Breast epithelium (tissue), 3 donors: ENCODE data around the gene ZNF132.

Source experiments
- POLR2A ChIP-seq: fragments of 450-650 bp; IDR thresholded peaks from one replicate; pipeline ENCODE4 v1.6.1; 2016; ENCODE audit warnings: antibody characterized with exemption, mild to moderate bottlenecking, moderate library complexity
- TF ChIP-seq, protein P1 (sequence below), 3 donors: fragments of 450-650 bp; IDR thresholded peaks; one replicate each; pipeline ENCODE4 v1.5.1; 2016 to 2017; ENCODE audit warnings: antibody characterized with exemption in 3 of 3, mild to moderate bottlenecking in 3 of 3, moderate library complexity in 3 of 3

DNA sequence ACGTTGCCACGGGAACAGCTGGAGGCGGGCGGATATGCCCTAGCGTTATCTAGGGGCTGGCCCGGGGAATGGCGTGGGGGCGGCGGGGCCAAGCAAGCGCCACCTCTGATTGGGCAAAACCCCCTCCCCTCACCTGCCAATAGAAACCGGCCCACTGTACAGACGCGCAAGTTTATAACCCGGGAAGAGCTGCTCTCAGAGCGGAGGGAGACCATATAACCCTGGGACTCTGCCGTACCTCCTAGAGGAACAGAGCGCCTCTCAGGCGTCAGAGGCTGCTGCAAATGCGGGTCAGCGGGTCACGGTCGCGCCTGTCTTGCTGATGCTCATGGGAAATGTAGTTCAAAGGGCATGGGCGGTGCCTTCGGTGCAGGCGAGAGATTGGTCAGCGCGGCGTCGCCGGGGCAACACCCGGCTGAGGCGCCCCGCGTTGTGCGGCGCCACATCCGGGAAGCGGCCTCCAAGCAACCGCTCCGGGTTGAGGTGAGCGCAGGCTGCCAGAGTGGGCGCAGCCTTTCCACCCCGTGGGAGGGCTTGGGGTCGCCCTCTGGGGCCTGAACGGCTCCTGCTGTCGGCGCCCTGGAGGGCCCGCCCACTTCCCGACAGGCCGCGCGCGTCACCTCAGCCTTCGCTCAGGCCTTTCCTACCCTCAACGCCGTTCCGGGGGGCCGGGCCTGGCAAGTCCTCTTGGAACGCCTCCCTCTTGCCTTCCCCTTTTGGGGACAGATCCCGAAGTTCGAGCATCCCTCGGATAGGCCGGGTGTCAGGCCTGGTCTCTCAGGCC lies 36.0 kb upstream of the ZNF132 start, which contains the start of gene ZNF446:
- TF ChIP-seq, protein P1, sequence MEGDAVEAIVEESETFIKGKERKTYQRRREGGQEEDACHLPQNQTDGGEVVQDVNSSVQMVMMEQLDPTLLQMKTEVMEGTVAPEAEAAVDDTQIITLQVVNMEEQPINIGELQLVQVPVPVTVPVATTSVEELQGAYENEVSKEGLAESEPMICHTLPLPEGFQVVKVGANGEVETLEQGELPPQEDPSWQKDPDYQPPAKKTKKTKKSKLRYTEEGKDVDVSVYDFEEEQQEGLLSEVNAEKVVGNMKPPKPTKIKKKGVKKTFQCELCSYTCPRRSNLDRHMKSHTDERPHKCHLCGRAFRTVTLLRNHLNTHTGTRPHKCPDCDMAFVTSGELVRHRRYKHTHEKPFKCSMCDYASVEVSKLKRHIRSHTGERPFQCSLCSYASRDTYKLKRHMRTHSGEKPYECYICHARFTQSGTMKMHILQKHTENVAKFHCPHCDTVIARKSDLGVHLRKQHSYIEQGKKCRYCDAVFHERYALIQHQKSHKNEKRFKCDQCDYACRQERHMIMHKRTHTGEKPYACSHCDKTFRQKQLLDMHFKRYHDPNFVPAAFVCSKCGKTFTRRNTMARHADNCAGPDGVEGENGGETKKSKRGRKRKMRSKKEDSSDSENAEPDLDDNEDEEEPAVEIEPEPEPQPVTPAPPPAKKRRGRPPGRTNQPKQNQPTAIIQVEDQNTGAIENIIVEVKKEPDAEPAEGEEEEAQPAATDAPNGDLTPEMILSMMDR (IDR thresholded peaks at IDR 0.05), result peak in 1 of 3 donors; percentile 13
- TF ChIP-seq POLR2A, result peak; percentile 53
